Fibroblast of lung (primary cell): ENCODE measurements around the gene CMTM3.

ENCODE experiments used
- CTCF ChIP-seq, 2 donors: IDR thresholded peaks in 1 of 2; conservative IDR thresholded peaks in 1 of 2; 1 replicate in 1 of 2; 2 replicates in 1 of 2; pipeline ENCODE4 v1.5.1; 2011 to 2012; ENCODE audit warnings: low read length in 2 of 2, control low read depth in 1 of 2, inconsistent platforms in 1 of 2, low read depth in 1 of 2, mild to moderate bottlenecking in 1 of 2
- EZH2 ChIP-seq: IDR thresholded peaks from 2 replicates; pipeline ENCODE4 v1.5.1; 2012; ENCODE audit warnings: low read length, control low read depth, mild to moderate bottlenecking; ENCODE audit errors: missing control alignments

- TF ChIP-seq CTCF (conservative IDR thresholded peaks at IDR 0.05 in 1 of 2, IDR thresholded peaks at IDR 0.05 in 1 of 2; ENCODE audit: low read depth in 1 of 2, low read length in 2 of 2) (no peak), EZH2 (no peak)
Observed at GRCh38 chr16:66566051-66566901, 38.2 kb upstream of the CMTM3 start, which contains the start of gene CMTM1.
